Stimulated activated CD8-positive, alpha-beta memory T cell treated with anti-CD3 and anti-CD28 coated beads, Interleukin-2, amount 100 ng/mL, for 1 hour (primary cell): ENCODE measurements around the gene AGMO.

ENCODE experiments used
- DNase-seq, 2 donors: peaks; one replicate each; pipeline ENCODE4 v3.0.0-alpha.2; 2020; ENCODE audit warnings: low read depth in 2 of 2

AGMO gene

GRCh38 chr7:15457990-15458955 is 103.5 kb downstream of the AGMO start:
- DNase-seq = no peak

- DNase-seq = no peak
Observed at GRCh38 chr7:15452670-15453069, 109.1 kb downstream of the AGMO start.

- DNase-seq = no peak
Observed at GRCh38 chr7:15446722-15447121, 115.1 kb downstream of the AGMO start.

GRCh38 chr7:15446280-15446679 is 115.5 kb downstream of the AGMO start:
- DNase-seq = no peak

GRCh38 chr7:15441915-15442314 is 119.9 kb downstream of the AGMO start:
- no peak for DNase-seq

- DNase-seq = no peak
Observed at GRCh38 chr7:15440482-15440881, 121.3 kb downstream of the AGMO start.

GRCh38 chr7:15439853-15440252 is 122.0 kb downstream of the AGMO start:
- no peak for DNase-seq

- no peak for DNase-seq
Observed at GRCh38 chr7:15433151-15433550, 128.7 kb downstream of the AGMO start.

- DNase-seq = no peak
Observed at GRCh38 chr7:15430911-15431310, 130.9 kb downstream of the AGMO start.

GRCh38 chr7:15430191-15430590 is 131.6 kb downstream of the AGMO start:
- DNase-seq = no peak

GRCh38 chr7:15424468-15424867 is 137.3 kb downstream of the AGMO start:
- no peak for DNase-seq

- DNase-seq = no peak
Observed at GRCh38 chr7:15419596-15419995, 142.2 kb downstream of the AGMO start.

GRCh38 chr7:15418264-15418663 is 143.6 kb downstream of the AGMO start:
- DNase-seq = no peak

GRCh38 chr7:15417341-15417988 is 144.3 kb downstream of the AGMO start:
- DNase-seq = no peak

- DNase-seq = no peak
Observed at GRCh38 chr7:15411019-15411418, 150.8 kb downstream of the AGMO start.

GRCh38 chr7:15407910-15408309 is 153.9 kb downstream of the AGMO start:
- no peak for DNase-seq

GRCh38 chr7:15403751-15404150 is 158.1 kb downstream of the AGMO start:
- DNase-seq = no peak

- DNase-seq = no peak
Observed at GRCh38 chr7:15403315-15403714, 158.5 kb downstream of the AGMO start.

GRCh38 chr7:15402436-15403136 is 159.2 kb downstream of the AGMO start:
- DNase-seq = no peak

GRCh38 chr7:15400440-15400839 is 161.4 kb downstream of the AGMO start:
- DNase-seq = no peak

GRCh38 chr7:15399441-15399840 is 162.4 kb downstream of the AGMO start:
- DNase-seq = no peak
